ENCODE data around the gene MAPKAPK2. TPM values are rescaled to one million over a fixed set of nuclear protein-coding genes. Genes with fewer than 3 reads are reported as not detected.

The MAPKAPK2 gene
- total RNA-seq, 1 donor from 2014 or later = 93.8 TPM

- no peak overlapping the region for H3K27ac Mint-ChIP-seq (ENCODE audit: unreplicated experiment)
- peaks cover 5% of the 10 kb centered on the region for H3K9me3 Mint-ChIP-seq (ENCODE audit: unreplicated experiment)
- peaks cover 30% of the 10 kb centered on the region for H3K4me1 Mint-ChIP-seq (ENCODE audit: low read depth, unreplicated experiment)
- no peaks in the 10 kb centered on the region for H3K36me3 Mint-ChIP-seq (ENCODE audit: unreplicated experiment)
- DNase-seq = peak; percentile 67
- peaks cover 7% of the 10 kb centered on the region for H3K27me3 Mint-ChIP-seq (ENCODE audit: unreplicated experiment)
- TF ChIP-seq CTCF (IDR thresholded peaks at IDR 0.05; ENCODE audit: partially characterized antibody, unreplicated experiment) = no peak
- no peak overlapping the region for H3K4me3 Mint-ChIP-seq (ENCODE audit: unreplicated experiment)
Observed at GRCh38 chr1:206725109-206725963, 40.6 kb downstream of the MAPKAPK2 start.

GRCh38 chr1:206727981-206728696 lies 43.4 kb downstream of the MAPKAPK2 start:
- no peak overlapping the region for H3K27ac Mint-ChIP-seq (ENCODE audit: unreplicated experiment)
- H3K4me1 Mint-ChIP-seq (ENCODE audit: low read depth, unreplicated experiment) = peaks cover 30% of the 10 kb centered on the region
- H3K4me3 Mint-ChIP-seq (ENCODE audit: unreplicated experiment) = peak overlapping the region; percentile 15
- H3K27me3 Mint-ChIP-seq (ENCODE audit: unreplicated experiment) = peaks cover 8% of the 10 kb centered on the region
- no peak for TF ChIP-seq CTCF (IDR thresholded peaks at IDR 0.05; ENCODE audit: partially characterized antibody, unreplicated experiment)
- H3K9me3 Mint-ChIP-seq (ENCODE audit: unreplicated experiment) = peaks cover 6% of the 10 kb centered on the region
- H3K36me3 Mint-ChIP-seq (ENCODE audit: unreplicated experiment) = peaks cover 4% of the 10 kb centered on the region
- DNase-seq = no peak

- Mint-ChIP-seq H3K4me3 (ENCODE audit: unreplicated experiment) (no peak overlapping the region), H3K27ac (ENCODE audit: unreplicated experiment) (no peak overlapping the region), H3K36me3 (ENCODE audit: unreplicated experiment) (peaks cover 4% of the 10 kb centered on the region), H3K27me3 (ENCODE audit: unreplicated experiment) (peaks cover 8% of the 10 kb centered on the region), H3K4me1 (ENCODE audit: low read depth, unreplicated experiment) (peaks cover 30% of the 10 kb centered on the region), H3K9me3 (ENCODE audit: unreplicated experiment) (peaks cover 8% of the 10 kb centered on the region)
- no peak for DNase-seq
- TF ChIP-seq CTCF (IDR thresholded peaks at IDR 0.05; ENCODE audit: partially characterized antibody, unreplicated experiment) = no peak
Observed at GRCh38 chr1:206728697-206728987, 43.9 kb downstream of the MAPKAPK2 start.

GRCh38 chr1:206729050-206729449 lies 44.3 kb downstream of the MAPKAPK2 start:
- Mint-ChIP-seq H3K27me3 (ENCODE audit: unreplicated experiment) (peaks cover 8% of the 10 kb centered on the region), H3K27ac (ENCODE audit: unreplicated experiment) (no peak overlapping the region), H3K36me3 (ENCODE audit: unreplicated experiment) (peaks cover 4% of the 10 kb centered on the region), H3K9me3 (ENCODE audit: unreplicated experiment) (peaks cover 9% of the 10 kb centered on the region), H3K4me3 (ENCODE audit: unreplicated experiment) (no peak overlapping the region), H3K4me1 (ENCODE audit: low read depth, unreplicated experiment) (peaks cover 26% of the 10 kb centered on the region)
- no peak for TF ChIP-seq CTCF (IDR thresholded peaks at IDR 0.05; ENCODE audit: partially characterized antibody, unreplicated experiment)
- DNase-seq = no peak

GRCh38 chr1:206729507-206729906 lies 44.8 kb downstream of the MAPKAPK2 start:
- Mint-ChIP-seq H3K4me3 (ENCODE audit: unreplicated experiment) (no peak overlapping the region), H3K27me3 (ENCODE audit: unreplicated experiment) (peaks cover 7% of the 10 kb centered on the region), H3K36me3 (ENCODE audit: unreplicated experiment) (peaks cover 4% of the 10 kb centered on the region), H3K27ac (ENCODE audit: unreplicated experiment) (no peak overlapping the region), H3K4me1 (ENCODE audit: low read depth, unreplicated experiment) (peaks cover 21% of the 10 kb centered on the region), H3K9me3 (ENCODE audit: unreplicated experiment) (peaks cover 9% of the 10 kb centered on the region)
- no peak for DNase-seq
- no peak for TF ChIP-seq CTCF (IDR thresholded peaks at IDR 0.05; ENCODE audit: partially characterized antibody, unreplicated experiment)

All from glutamatergic neuron (in vitro differentiated cells).